CD4-positive, alpha-beta T cell treated with Interleukin-4 for 4 hours (primary cell): ENCODE results near the gene HNRNPA2B1.
A peak's percentile ranks its signal among the peaks of the same experiment; 100 is the strongest.
"Not testable (repeated sequence)": the region's sequence is repeated elsewhere in the genome, so short reads cannot be mapped to it uniquely, and the experiment has no call there.

Experiments used
- DNase-seq: peaks from one replicate; pipeline ENCODE4 v3.0.0-alpha.2; 2020

Gene HNRNPA2B1

DNA sequence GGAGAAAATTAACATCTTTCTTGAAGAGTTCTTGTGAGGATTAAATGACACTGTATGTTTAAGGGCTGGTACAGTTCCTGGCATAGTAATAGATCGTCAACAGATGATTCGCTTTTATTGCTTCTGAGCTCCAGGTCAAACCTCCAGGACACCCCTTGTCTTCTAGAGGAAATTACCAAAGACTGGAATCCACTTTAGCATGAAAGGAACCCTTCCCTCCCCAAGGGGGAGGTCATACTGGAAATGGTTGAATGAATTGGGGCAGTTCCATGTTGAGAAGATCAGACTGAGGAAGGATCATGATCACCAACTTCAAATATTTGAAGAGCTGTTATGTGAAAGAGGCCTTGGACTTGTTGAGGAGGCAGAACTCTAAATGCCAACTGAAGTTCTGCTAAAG is 39.6 kb downstream of the HNRNPA2B1 start:
- DNase-seq: no peak

DNA sequence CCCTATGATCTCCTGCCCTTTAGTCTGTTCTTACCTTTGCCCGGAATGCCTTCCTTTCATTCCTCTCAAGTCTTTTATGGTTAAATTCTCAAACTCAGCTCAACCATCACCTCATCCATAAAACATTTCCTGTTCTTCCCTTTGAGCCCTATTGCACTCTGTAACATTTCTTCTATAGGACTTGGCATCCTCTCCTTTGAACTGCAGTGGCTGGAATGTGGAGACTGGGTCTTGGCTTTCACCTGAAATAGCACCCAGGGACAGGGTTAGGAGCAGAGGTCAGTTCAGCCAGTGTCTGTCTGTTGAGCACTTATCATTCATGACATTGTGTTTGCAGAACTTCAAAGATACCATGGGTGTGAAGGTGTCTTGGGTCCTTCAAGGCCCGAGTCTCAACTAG is 41.3 kb downstream of the HNRNPA2B1 start:
- no peak for DNase-seq

DNA sequence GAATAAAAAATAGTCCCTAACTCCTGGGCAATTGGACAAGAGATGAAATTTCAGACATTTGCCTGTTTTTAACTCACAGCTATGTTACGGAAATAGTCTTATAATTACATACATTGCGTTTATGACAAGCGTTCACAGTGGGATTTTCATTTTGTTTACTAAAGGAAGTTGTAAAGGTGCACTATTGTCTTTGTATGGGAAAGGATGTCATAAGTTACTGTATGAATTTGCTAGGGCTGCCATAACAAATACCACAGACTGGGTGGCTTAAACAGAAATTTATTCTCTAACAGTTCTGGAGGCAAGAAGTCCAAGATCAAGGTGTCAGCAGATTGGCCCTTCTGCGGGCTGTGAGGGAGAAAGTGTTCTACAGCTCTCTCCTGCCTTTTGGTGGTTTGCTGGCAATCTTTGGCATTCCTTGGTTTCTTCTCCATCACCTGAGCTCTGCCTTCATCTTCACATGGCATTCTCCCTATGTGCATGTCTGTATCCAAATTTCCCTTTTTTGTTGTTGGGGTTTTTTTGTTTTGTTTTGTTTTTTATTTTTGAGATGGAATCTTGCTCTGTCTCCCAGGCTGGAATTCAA is 42.9 kb downstream of the HNRNPA2B1 start:
- DNase-seq: no peak

DNA sequence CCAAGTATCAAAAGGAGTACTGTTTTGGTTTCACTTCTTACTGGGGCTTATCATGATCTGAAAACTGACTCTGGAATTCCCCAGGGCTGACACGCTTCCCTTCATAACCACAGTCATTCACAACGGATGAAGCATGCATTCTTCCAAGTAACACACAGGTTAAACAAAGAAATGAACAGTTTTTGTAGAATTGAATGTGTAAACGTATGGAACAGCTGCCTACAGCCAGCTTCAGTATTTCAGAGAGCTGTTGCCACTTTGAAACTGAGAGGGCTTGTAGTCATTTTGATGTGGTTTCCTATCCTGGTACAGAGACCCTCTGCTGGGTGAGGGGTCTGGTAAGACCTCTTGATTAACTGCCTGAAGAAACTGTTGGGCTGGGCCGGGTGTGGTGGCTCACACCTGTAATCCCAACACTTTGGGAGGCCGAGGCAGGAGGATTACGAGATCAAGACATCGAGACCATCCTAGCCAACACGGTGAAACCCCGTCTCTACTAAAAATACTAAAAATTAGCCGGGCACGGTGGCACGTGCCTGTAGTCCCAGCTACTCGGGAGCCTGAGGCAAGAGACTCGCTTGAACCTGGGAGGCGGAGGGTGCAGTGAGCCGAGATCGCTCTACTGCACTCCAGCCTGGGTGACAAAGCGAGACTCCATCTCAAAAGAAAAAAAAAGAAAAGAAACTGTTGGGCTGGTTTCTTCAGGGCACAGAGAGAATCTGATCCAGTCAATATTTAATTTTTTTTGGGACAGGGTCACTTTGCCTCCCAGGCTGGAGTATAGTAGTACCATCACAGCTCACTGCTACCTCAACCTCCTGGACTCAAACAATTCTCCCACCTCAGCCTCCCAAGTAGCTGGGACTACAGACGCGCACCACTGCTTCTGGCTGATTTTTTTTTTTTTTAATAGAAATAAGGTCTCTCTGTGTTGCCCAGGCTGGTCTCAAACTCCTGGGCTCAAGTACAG is 43.8 kb downstream of the HNRNPA2B1 start:
- DNase-seq: peak; percentile 85

DNA sequence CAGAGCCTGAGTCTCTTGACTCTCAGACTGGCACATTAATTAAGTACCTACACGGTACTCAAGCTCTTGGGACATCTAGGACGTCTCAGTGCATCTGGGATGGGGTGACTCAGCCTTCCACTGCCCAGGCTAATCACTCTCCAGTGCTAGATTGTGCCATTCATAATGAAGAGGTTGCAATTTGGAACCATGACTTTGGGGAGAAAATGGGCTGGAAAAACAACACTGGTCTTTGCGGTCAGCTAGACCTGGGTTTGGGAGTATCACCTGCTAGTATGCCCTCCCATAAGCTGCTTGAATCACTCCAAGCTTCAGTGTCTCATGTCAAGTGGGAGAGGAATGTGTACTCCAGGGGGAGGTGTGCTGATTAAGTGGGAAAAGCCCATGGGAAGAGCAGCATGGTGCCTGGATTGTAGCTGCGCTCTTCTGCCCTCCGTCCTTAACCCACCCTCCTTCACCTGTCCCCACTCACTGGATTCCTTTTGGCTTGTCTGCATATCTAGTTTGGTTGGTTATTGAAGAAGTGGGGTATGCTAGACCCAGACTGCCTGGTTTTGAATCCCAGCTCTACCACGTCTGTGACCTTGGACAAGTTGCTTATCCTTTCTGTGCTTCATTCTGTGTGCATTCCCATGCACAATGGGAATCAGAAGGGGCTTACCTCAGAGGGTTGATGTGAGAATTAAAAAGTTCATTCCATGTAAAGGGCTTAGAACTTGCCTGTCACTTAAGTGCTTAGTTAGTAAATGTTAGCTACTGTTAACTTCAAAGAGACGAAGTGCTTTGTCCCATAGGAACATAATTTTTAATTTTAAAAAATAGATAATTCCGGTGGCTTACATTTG is 44.8 kb downstream of the HNRNPA2B1 start:
- DNase-seq: no peak

DNA sequence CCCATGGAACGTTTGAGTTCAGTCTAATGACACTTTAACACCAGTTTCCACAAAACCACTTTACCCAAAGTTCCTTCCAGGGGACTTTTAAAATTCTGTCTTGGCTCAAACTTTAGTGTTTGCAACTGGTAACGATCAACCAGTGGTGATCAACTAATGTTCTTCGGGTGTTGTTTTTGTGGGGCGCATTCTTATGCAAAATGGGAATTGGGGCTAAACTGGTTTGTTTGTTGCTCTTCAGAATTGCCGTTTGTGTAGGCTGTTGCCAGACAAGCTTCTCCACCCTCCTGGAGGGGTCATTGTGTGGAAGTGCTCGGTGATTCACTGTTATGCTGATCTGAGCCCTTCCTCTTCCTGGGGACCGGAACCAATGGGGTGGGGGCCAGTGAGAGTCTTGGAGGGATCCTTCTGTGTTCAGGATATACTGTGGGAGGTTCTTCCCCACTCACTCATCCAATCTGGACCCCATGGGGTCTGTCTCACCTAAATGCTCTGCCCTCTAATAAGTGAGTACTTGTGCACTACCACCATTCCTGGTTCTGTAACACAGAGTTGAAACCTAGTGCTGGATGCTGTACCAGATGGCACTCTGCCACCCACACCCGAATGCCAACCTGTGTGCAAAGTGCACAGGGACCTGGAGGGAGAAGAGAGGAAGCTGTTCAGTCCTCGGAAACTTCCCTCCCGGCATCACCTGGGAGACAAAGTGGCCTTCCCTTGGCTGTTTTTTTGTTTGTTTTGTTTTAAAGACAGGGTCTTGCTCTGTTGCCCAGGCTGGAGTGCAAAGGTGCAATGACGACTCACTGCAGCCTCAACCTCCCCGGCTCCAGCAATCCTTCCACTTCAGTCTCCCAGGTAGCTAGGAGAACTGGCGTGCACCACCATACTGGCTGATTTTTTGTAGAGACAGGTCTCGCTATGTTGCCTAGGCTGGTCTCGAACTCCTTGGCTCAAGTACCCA is 46.4 kb downstream of the HNRNPA2B1 start:
- peak; percentile 65 for DNase-seq

DNA sequence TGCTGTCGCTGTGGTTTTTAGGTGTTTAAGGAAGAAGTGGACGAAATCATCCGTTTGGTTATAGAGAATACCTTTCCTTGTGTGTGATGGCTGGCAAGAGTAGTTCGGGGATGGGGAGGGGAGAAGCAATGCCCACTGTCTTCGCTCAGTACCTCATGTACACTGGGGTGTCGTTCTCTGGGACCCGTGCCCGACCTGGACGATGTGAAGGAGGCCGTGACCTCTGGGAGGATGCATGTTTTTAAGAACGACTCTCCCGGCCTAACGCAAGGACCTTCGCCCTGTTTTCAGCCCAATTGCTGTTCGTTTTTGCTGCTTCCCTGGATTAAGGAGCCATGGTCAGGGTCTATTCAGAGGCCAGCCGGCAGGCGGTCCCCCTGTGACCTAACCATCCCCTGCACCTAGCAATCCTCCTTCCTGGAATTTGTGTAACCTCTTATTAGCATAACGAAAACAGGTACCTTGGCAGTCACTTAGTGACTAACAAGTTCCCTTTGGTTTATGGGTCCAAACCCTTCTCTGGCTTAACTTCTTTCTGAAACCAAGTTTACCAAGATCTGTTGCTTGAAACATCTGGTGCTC is 47.2 kb downstream of the HNRNPA2B1 start:
- peak; percentile 37 for DNase-seq

DNA sequence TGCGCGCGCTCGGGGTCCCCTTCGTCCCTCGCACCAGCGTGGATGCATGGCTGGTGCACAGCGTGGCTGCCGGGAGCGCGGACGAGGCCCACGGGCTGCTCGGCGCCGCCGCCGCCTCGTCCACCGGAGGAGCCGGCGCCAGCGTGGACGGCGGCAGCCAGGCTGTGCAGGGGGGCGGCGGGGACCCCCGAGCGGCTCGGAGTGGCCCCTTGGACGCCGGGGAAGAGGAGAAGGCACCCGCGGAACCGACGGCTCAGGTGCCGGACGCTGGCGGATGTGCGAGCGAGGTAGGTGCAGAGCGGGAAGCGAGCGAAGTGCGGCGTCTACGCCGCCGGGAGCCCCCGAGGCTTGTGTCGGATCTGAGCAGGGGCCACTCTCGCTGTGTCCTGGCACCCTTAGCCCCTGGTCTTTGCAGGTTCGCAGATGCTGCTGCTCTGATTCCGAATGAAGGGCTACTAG is 47.7 kb downstream of the HNRNPA2B1 start:
- DNase-seq: not testable (repeated sequence)

DNA sequence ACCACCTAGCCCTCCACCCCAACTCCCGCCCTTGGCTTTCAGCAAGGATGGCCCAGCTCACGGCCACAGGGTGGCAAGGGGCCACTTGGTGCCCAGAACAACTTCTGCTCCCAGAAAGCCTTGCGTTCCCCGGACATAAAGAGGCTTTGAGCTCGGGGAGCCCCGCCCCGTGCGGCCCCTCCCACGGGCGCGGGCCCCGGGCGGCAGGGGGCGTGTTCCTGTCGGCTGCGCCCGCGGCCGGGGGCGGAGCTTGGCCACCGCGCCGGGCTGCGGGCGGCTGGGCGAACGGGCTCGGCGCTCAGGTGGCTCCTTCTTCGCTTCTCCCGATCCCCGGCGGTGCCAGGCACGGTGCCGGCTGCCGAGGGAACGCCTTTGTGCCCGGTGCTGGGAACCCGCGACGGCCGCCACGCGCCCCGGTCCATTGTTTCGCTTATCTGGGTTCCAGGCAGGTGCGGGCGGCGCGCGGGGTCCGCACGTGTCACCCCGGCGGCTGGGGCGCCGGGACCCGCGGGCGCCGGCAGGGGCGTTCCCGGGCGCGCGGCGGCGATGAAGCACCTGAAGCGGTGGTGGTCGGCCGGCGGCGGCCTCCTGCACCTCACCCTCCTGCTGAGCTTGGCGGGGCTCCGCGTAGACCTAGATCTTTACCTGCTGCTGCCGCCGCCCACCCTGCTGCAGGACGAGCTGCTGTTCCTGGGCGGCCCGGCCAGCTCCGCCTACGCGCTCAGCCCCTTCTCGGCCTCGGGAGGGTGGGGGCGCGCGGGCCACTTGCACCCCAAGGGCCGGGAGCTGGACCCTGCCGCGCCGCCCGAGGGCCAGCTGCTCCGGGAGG is 48.4 kb downstream of the HNRNPA2B1 start, which contains the start of gene NFE2L3:
NFE2L3 (plus strand) TSS at position 246 of the 829 bp plus-strand sequence; CDS start at position 547, 301 bp downstream.
- peak; percentile 79 for DNase-seq

DNA sequence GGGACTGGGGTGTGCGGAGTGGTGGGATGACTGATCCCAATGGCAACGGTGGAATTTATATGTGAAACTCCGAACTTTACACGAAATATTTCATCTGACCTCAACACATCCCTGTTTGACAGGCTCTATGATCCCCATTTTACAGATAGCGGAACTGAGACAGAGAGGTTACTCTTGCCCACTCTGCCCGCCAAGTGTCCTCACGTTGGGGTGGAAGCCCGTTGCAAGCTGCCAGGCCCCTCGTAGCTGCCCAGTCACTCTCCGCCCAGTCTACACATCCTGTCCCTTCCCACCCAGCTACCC is 48.9 kb downstream of the HNRNPA2B1 start:
- DNase-seq: no peak

DNA sequence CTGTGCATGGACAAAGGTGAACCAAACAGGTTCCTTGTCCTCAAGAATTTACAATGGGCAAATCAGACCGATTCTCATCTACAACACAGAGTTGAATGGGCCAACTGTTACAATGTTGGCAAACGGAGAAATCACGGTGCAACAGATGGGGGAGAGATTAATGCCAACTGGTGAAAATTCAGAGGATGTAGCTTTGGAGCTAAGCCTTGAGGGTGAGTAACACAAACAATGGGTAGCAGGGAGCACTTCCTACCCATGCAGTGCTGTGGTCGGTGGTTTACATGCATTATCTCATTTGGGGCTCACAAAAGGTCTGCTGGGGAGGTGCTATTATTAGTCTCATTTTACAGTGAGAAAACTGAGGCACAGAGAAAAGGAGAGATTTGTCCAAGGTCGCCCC is 49.5 kb downstream of the HNRNPA2B1 start:
- peak; percentile 42 for DNase-seq

DNA sequence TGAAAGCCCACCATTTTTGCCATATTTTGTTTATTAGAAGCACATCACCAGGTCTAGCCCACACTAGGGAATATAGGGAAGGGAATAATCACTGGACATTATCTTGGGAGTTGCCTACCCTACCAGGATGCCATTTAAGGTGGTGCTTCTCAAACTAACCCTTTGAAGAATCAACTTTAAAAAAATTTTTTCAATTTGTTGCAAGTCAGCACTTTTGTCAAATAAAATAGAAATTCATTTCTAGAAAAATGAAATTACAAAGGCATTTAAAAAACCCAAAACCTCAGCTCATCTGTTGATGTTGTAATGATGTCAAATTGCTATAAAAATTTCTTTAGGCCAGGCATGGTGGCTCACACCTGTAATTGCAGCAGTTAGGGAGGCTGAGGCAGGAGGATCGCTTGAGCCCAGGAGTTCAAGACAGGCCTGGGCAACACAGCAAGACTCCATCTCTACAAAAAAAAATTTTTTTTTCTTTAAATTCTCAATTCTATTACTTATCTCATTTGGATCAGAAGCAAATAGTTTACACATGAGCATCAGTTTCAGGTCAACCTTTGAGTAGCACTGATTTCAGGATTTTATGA is 51.1 kb downstream of the HNRNPA2B1 start:
- DNase-seq: no peak

DNA sequence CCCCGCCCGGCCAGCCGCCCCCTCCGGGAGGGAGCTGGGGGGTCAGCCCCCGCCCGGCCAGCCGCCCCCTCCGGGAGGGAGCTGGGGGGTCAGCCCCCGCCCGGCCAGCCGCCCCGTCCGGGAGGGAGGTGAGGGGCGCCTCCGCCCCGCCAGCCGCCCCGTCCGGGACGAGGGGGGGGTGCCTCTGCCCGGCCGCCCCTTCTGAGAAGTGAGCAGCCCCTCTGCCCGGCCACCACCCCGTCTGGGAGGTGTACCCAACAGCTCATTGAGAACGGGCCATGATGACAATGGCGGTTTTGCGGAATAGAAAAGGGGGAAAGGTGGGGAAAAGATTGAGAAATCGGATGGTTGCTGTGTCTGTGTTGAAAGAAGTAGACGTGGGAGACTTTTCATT is 52.2 kb downstream of the HNRNPA2B1 start:
- DNase-seq: not testable (repeated sequence)

DNA sequence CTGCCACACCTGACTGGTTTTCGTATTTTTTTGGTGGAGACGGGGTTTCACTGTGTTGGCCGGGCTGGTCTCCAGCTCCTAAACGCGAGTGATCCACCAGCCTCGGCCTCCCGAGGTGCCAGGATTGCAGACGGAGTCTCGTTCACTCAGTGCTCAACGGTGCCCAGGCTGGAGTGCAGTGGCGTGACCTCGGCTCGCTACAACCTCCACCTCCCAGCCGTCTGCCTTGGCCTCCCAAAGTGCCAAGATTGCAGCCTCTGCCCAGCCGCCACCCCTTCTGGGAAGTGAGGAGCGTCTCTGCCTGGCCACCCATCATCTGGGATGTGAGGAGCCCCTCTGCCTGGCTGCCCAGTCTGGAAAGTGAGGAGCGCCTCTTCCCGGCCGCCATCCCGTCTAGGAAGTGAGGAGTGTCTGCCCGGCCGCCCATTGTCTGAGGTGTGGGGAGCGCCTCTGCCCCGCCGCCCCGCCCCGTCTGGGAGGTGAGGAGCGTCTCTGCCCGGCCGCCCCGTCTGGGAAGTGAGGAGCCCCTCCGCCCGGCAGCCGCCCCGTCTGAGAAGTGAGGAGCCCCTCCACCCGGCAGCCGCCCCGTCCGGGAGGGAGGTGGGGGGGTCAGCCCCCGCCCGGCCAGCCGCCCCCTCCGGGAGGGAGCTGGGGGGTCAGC is 52.8 kb downstream of the HNRNPA2B1 start:
- DNase-seq: not testable (repeated sequence)

DNA sequence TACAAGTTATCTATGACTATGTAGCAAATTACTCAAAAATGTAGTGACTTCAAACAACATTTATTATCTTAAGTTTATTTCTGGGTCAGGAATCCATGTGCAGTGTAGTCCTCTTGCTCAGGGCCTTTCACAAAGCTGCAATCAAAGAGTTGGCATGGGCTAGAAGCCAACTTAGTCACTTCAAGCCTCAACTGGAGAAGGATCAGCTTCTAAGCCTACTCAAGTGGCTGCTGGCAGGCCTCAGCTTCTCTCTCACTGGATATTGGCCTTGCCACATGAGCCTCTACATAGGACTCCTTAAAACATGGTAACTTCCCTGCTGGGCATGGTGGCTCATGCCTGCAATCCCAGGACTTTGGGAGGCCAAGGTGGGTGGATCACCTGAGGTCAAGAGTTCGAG is 53.5 kb downstream of the HNRNPA2B1 start:
- no peak for DNase-seq

DNA sequence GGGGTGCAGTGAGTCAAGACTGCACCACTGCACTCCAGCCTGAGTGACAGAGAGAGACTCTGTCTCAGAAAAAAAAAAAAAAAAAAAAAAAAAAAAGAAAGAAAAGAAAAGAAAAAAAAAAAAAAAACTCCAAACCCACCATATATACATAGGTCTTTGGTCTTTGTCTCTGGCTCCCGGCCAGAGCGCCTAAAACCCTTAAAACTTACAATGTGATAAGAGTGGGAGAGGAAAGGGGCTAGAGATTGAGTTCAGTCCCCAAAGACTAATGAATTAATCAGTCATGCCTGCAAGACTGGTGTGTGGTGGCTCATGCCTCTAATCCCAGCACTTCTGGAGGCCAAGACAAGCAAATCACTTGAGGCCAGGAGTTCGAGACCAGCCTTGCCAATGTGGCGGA is 55.3 kb downstream of the HNRNPA2B1 start:
- no peak for DNase-seq

DNA sequence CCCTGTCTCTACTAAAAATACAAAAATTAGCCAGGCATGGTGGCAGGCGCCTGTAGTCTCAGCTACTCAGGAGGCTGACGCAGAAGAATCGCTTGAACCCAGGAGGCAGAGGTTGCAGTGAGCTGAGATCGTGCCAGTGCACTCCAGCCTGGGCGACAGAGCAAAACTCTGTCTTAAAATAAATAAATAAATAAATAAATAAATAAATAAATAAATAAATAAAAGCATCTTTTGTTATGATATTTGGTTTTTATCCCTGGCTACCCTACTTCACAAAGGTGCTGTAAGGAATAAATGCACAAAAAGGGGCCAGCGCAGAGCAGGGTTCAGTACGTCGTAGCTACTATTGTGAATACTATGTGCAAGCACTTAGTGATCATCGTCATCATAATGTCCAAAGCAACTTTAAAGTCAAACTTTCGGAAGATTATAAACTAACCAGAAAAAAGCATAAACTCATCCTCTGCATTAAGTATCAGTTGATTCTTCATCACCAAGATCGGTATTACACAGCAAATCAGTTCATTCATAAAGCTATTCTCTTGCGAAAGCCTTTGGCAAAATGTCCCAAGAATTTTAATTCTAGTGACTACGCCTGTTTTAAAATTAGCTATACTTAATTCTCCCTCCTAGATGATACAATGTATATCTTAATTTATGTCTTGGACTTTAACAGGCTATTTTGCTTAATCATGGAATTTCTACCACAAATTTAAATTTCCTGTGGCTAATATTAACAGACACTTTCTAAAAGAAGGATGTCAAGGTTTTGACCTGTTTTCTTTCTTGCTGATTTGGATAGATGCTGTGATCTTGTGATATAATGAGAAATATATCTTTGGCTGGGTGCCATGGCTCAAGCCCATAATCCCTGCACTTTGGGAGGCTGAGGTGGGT is 56.1 kb downstream of the HNRNPA2B1 start:
- DNase-seq: no peak

DNA sequence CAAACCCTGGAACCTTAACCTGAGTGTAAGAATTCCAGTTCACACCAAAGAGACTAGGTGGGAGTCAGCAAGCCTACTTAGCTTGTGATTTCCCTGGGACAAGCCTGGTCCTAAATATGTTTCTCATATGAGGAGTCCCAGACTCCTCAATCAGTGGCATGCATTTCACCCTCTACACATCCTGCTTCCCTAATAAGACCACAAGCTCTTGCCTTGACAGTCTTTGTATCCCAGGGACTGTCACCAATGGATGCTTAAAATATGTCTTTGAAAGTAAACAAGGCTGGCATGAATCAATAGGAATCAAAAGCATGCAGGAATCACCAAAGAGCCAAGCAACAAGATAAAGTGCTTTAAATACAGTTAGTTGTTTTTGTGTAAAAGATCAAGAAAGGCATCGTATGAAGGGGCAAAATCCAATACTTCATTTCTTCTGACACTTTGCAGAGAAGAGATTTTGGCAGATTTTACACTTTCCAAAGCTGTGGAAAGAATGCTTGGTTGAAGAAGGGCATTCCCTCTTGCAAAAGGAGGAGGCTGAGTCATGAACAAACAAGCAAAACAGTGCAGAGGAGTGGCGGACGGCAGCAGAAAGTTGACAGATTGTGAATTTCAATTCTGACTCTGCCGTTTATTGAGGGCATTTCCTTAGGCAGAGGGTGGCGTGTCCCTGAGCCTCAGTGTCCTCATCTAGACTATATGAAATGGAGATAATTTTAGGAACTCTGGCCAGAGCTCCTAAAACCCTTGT is 57.1 kb downstream of the HNRNPA2B1 start:
- no peak for DNase-seq
